Hepatocyte (in vitro differentiated cells): ENCODE data around the gene SPECC1. TPM values are rescaled to one million over a fixed set of nuclear protein-coding genes. Genes with fewer than 3 reads are reported as not detected.
"Not testable (repeated sequence)": the region's sequence is repeated elsewhere in the genome, so short reads cannot be mapped to it uniquely, and the experiment has no call there.

Source experiments
- DNase-seq: peaks from one replicate; pipeline ENCODE4 v3.0.0-alpha.2; 2016; ENCODE audit warnings: low spot score
- H2AFZ ChIP-seq: fragments of 200-600 bp; sonication (generic); 2 replicates; pipeline ENCODE4 v1.6.0; 2016; ENCODE audit warnings: antibody characterized with exemption, mild to moderate bottlenecking
- H3K27ac ChIP-seq: fragments of 200-600 bp; sonication (generic); 2 replicates; pipeline ENCODE4 v1.5.1; 2016; ENCODE audit warnings: mild to moderate bottlenecking
- H3K27me3 ChIP-seq: fragments of 200-600 bp; sonication (generic); 2 replicates; pipeline ENCODE4 v1.6.1; 2016
- H3K36me3 ChIP-seq: fragments of 200-600 bp; sonication (generic); replicated peaks from 2 replicates; pipeline ENCODE4 v1.5.1; 2016; ENCODE audit warnings: low read depth; ENCODE audit not compliant: insufficient read depth
- H3K4me1 ChIP-seq: fragments of 200-600 bp; sonication (generic); 2 replicates; pipeline ENCODE4 v1.5.1; 2016; ENCODE audit warnings: mild to moderate bottlenecking, moderate library complexity; ENCODE audit not compliant: insufficient read depth
- H3K4me2 ChIP-seq: fragments of 200-600 bp; sonication (generic); 2 replicates; pipeline ENCODE4 v1.6.0; 2016
- H3K4me3 ChIP-seq: fragments of 200-600 bp; sonication (generic); 2 replicates; pipeline ENCODE4 v1.5.1; 2016; ENCODE audit warnings: mild to moderate bottlenecking
- H3K79me2 ChIP-seq: fragments of 200-600 bp; sonication (generic); 2 replicates; pipeline ENCODE4 v1.6.0; 2017; ENCODE audit warnings: mild to moderate bottlenecking
- H3K9me2 ChIP-seq: fragments of 200-600 bp; sonication (generic); replicated peaks from 2 replicates; pipeline ENCODE4 v1.6.0; 2017; ENCODE audit warnings: mild to moderate bottlenecking; ENCODE audit not compliant: insufficient read depth
- H3K9me3 ChIP-seq: fragments of 200-600 bp; sonication (generic); 2 replicates; pipeline ENCODE4 v1.5.1; 2016; ENCODE audit warnings: low read depth, mild to moderate bottlenecking
- H4K20me1 ChIP-seq: fragments of 200-600 bp; sonication (generic); 2 replicates; pipeline ENCODE4 v1.6.0; 2016; ENCODE audit warnings: mild to moderate bottlenecking; ENCODE audit not compliant: insufficient read depth, poor library complexity, severe bottlenecking
- CTCF ChIP-seq: fragments of 200-600 bp; sonication (generic); IDR thresholded peaks from 2 replicates; pipeline ENCODE4 v1.5.1; 2016; ENCODE audit warnings: antibody characterized with exemption, mild to moderate bottlenecking; ENCODE audit not compliant: poor library complexity
- EZH2 ChIP-seq: fragments of 200-600 bp; sonication (generic); IDR thresholded peaks from 2 replicates; pipeline ENCODE4 v1.6.1; 2016; ENCODE audit warnings: antibody characterized with exemption, mild to moderate bottlenecking, borderline replicate concordance
- EZH2phosphoT487 ChIP-seq: fragments of 200-600 bp; sonication (generic); IDR thresholded peaks from one replicate; pipeline ENCODE4 v1.6.1; 2018; ENCODE audit warnings: antibody characterized with exemption, mild to moderate bottlenecking, low read depth, moderate library complexity; ENCODE audit not compliant: unreplicated experiment, severe bottlenecking
- WGBS: methylation state at CpG from one replicate; pipeline ENCODE4 v1.1.6; 2016; ENCODE audit warnings: low lambda C conversion rate; ENCODE audit errors: missing lambda C conversion rate; 5-methylcytosine and 5-hydroxymethylcytosine counted together
- polyA plus RNA-seq: library from polyadenylated mRNA; unstranded; fragments of >200 nt; fragmentation: Nextera tagmentation; extraction: Ambion mirVana; gene quantifications from 2 replicates; pipeline ENCODE4 v1.2.1, GENCODE V29; 2016
- total RNA-seq: library from RNA; depleted of rRNA; stranded (reverse); fragments of >200 nt; gene quantifications from 2 replicates; pipeline ENCODE4 v1.2.3, GENCODE V29; 2014

SPECC1 gene
- total and polyA plus RNA-seq, 2 experiments from 2014 or later, result 20.4 to 57.5 TPM

GRCh38 chr17:20073055-20073979, 64.2 kb downstream of the SPECC1 start:
- no peaks in the 10 kb centered on the region for H3K27me3 ChIP-seq
- H2AFZ ChIP-seq, result no peak overlapping the region
- TF ChIP-seq EZH2phosphoT487 (no peak), CTCF (no peak), EZH2 (no peak)
- 76% methylated on average over 14 of the region's 14 CpGs for WGBS
- no peak overlapping the region for H3K4me2 ChIP-seq
- H3K27ac ChIP-seq, result no peak overlapping the region
- no peak overlapping the region for H3K4me3 ChIP-seq
- no peak for DNase-seq
- H3K79me2 ChIP-seq, result no peaks in the 10 kb centered on the region
- H3K9me2 ChIP-seq, result no peaks in the 10 kb centered on the region
- no peaks in the 10 kb centered on the region for H4K20me1 ChIP-seq
- no peaks in the 10 kb centered on the region for H3K36me3 ChIP-seq
- H3K4me1 ChIP-seq, result no peaks in the 10 kb centered on the region
- H3K9me3 ChIP-seq, result no peaks in the 10 kb centered on the region

GRCh38 chr17:20074001-20074400, 64.8 kb downstream of the SPECC1 start:
- DNase-seq, result no peak
- 80% methylated on average over 7 of the region's 7 CpGs for WGBS
- no peaks in the 10 kb centered on the region for H3K36me3 ChIP-seq
- H4K20me1 ChIP-seq, result no peaks in the 10 kb centered on the region
- H3K79me2 ChIP-seq, result no peaks in the 10 kb centered on the region
- H3K9me3 ChIP-seq, result no peaks in the 10 kb centered on the region
- no peak overlapping the region for H3K27ac ChIP-seq
- no peaks in the 10 kb centered on the region for H3K9me2 ChIP-seq
- H3K4me2 ChIP-seq, result no peak overlapping the region
- H3K4me3 ChIP-seq, result no peak overlapping the region
- no peak for TF ChIP-seq EZH2
- TF ChIP-seq CTCF, result no peak
- TF ChIP-seq EZH2phosphoT487, result no peak
- no peak overlapping the region for H2AFZ ChIP-seq
- no peaks in the 10 kb centered on the region for H3K27me3 ChIP-seq
- no peaks in the 10 kb centered on the region for H3K4me1 ChIP-seq

- Histone ChIP-seq H3K27me3 (no peaks in the 10 kb centered on the region), H3K27ac (no peak overlapping the region), H3K79me2 (no peaks in the 10 kb centered on the region), H3K4me3 (no peak overlapping the region), H2AFZ (no peak overlapping the region), H3K9me2 (no peaks in the 10 kb centered on the region), H3K4me1 (no peaks in the 10 kb centered on the region), H3K4me2 (no peak overlapping the region), H3K9me3 (no peaks in the 10 kb centered on the region), H4K20me1 (no peaks in the 10 kb centered on the region), H3K36me3 (no peaks in the 10 kb centered on the region)
- TF ChIP-seq EZH2phosphoT487, result no peak
- TF ChIP-seq CTCF, result no peak
- no peak for TF ChIP-seq EZH2
- 71% methylated on average over 3 of the region's 3 CpGs for WGBS
- no peak for DNase-seq
Observed at GRCh38 chr17:20074489-20074888, 65.3 kb downstream of the SPECC1 start.

GRCh38 chr17:20076137-20076536, 67.0 kb downstream of the SPECC1 start:
- not testable (repeated sequence) for H2AFZ ChIP-seq, H3K27ac ChIP-seq, H3K9me3 ChIP-seq, DNase-seq, H3K79me2 ChIP-seq, H4K20me1 ChIP-seq, H3K4me1 ChIP-seq, H3K4me3 ChIP-seq, H3K36me3 ChIP-seq, H3K4me2 ChIP-seq, H3K9me2 ChIP-seq, H3K27me3 ChIP-seq
- 93% methylated on average over 3 of the region's 3 CpGs for WGBS
